Measurements from ENCODE around the gene HNRNPAB.
"Not testable (repeated sequence)": the region's sequence is repeated elsewhere in the genome, so short reads cannot be mapped to it uniquely, and the experiment has no call there.

Gene HNRNPAB

DNA sequence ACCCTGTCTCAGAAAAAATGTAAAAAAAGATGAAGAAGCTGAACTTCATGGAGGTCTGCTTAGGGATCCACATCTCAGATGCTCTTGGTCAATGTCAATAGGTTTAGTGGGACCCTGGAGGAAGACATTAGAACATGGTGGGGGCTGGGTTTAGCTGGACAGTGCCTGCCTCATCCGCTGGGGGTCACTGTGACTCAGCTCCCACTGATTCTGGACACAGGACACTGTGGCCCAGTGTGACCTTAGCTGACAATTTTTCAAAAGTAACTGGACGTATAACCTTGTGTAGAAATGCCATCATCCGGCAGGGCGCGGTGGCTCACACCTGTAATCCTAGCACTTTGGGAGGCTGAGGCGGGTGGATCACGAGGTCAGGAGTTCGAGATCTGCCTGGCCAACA, 7.3 kb upstream of the HNRNPAB start:
- DNase-seq (ENCODE audit: low spot score) = peak; percentile 21

- DNase-seq (ENCODE audit: low spot score) = not testable (repeated sequence)
Observed at GRCh38 chr5:178198151-178198550, 6.2 kb upstream of the HNRNPAB start.

GRCh38 chr5:178198706-178199105, 5.6 kb upstream of the HNRNPAB start:
- DNase-seq (ENCODE audit: low spot score) = no peak

- no peak for DNase-seq (ENCODE audit: low spot score)
Observed at GRCh38 chr5:178199581-178200434, 4.5 kb upstream of the HNRNPAB start.

GRCh38 chr5:178201221-178201926, 3.0 kb upstream of the HNRNPAB start:
- peak; percentile 29 for DNase-seq (ENCODE audit: low spot score)

DNA sequence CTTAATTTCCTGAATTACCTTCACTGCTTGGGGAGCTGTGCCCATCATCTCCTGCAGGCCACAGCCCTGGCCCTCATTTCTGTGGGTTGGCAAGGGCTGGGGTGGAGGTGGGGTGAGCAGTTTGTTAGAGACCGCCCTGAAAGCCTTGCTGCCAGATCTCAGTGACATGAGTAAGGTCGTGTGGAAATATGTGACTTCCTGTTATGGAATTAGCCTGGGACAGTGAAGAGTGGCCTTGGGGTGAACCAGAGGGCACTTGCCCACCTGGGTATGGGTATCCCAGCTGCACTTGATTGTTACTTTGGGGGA, 2.5 kb upstream of the HNRNPAB start:
- DNase-seq (ENCODE audit: low spot score) = peak; percentile 33

DNA sequence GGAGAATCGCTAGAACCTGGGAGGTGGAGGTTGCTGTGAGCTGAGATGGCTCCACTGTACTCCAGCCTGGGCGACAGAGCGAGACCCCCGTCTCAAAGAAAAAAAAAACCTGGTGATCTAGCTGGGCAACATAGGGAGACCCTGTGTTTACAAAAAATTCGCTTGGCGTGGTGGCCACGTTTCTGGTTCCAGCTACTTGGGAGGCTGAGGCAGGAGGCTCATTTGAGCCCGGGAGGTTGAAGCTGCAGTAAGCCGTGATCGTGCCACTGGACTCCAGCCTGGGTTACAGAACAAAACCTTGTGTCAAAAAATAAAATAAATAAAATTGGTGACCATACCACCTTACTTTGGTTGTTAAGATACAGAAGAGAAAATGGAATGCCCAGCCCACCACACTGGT, 1.8 kb upstream of the HNRNPAB start:
- DNase-seq (ENCODE audit: low spot score) = no peak

- DNase-seq (ENCODE audit: low spot score) = no peak
Observed at GRCh38 chr5:178203670-178204181, 607 bp upstream of the HNRNPAB start.

DNA sequence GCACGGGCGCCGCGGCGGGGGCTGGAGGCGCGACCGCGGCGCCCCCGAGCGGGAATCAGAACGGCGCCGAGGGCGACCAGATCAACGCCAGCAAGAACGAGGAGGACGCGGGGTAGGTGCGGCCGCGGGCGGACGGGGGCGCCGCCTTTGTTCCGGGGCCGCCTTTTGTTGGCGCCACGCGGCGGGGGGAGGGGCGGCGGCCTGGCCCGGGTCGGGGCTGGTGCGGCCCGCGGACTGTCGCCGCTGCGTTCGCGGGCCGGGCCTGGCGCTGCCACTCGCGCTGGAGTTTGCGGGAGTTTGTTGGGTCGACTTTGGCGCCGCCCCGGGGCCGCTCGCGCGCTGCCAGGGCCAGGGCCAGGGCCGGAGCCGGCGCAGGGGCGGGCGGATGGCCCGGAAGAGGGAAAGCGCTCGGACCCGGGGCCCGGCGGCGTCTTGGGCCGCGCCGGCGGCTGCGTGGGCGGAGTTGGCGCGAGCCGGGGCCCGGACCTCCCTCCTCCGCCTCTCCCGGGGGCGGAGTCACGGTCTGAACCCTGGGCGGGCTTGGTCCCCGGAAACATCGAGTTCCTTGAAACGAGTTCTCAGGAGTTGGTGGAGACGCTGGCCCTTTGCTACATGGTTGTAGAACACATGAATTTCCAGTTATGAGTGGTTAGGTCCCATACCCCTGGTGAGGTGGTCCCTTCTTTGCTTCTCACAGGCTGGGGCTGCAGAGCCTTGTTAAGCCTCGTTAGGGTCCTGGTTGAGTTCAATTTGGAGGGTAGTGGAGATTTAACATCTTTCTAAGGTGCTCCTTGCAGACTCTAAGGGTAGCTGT, 809 bp downstream of the HNRNPAB start:
- peak; percentile 95 for DNase-seq (ENCODE audit: low spot score)

DNA sequence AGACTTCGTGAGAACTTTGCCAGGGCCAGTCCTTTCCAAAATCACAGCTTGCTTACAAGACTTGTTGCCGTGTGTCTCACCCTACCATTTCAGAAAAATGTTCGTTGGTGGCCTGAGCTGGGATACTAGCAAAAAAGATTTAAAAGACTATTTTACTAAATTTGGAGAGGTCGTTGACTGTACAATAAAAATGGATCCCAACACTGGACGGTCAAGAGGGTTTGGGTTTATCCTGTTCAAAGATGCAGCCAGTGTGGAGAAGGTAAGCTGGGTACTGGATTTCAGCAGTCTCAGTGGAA, 1.4 kb downstream of the HNRNPAB start:
- DNase-seq (ENCODE audit: low spot score) = no peak

DNA sequence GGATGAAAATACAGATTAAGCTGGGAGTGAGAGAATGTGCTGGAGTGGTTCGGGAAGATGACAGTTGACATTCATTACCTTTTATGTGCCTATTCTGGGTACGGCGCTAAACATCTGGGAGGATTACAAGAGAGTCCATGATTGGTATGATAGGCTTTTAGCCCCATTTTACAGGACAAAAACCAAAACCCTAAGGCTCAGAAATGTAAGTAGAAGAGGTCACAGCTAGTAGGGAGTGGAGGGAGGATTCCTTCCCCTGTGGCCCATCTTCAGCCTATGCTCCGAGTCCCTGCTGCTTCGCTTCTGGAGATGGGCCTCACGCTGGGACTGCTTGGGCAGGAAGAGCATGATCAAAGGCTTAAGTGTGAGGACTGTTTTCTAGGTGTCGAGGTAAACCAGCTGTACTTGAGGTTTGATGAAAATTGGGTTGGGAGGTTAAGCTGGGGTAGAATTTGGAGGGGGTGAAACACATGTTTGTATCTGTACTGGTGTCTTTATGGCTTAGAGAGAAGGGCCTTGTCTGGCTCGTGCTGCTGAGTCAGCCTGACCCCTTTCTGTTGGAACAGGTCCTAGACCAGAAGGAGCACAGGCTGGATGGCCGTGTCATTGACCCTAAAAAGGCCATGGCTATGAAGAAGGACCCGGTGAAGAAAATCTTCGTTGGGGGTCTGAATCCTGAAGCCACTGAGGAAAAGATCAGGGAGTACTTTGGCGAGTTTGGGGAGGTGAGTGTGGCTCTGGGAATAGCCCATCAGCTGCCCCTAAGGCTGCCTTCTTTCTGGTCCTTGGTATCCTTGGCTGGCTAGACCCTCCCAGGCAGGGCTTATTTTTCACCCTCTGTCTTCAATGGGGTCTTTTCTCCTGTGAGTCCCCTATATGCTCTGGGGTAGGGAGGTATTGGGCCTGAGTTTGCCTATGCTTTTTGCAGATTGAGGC, 2.1 kb downstream of the HNRNPAB start:
- DNase-seq (ENCODE audit: low spot score) = no peak

DNA sequence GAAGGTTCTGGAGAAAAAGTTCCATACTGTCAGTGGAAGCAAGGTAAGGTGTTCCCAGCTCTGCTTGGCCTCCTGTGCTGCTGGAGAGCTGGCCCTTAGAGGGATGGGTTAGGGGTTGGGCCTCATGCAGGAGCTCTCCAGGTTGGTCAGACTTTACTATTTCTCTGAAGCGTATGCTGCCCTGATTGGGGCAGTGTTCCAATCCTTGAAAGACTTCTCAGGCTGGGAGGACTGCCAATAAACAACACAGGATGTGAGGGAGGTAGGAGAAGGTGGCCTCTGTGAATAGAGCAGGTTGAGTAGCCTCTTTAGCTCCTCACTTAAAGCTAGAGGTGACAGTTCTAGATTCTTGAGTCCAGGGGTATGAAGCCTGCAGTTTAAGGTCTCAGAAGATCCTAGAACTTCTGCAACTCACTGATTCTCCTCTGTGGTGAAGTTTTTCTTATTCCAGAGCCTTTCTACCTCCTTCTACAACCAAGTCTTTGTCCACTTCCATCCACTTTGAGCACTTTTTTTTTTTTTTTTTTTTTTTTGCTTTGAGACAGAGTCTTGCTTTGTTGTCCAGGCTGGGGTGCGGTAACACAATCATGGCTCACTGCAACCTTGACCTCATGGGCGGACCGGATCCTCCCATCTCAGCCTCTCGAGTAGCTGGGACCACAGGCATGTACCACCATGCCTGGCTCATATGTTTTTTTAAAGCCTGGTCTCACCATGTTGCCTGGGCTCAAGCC, 3.0 kb downstream of the HNRNPAB start:
- peak; percentile 17 for DNase-seq (ENCODE audit: low spot score)

DNA sequence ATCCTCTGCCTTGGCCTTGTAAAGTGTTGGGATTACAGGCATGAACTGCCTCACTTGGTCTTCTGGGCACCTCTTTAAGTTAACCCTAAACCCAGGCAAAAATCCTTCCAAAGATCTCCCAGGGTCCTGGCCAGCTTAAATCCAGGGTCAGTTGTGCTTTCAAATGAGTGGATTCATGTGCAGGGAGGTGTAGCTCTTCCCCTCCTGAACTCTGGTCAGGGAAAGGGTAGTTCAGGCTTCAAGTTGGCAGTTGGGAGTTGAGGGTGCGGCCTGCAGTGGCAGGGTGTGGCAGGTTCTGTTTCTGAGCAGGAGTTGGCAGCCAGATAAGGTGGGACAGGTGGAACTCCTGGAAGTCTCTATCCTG, 3.6 kb downstream of the HNRNPAB start:
- DNase-seq (ENCODE audit: low spot score) = no peak

GRCh38 chr5:178208540-178209227, 4.4 kb downstream of the HNRNPAB start:
- DNase-seq (ENCODE audit: low spot score) = no peak

GRCh38 chr5:178209334-178210072, 5.2 kb downstream of the HNRNPAB start:
- DNase-seq (ENCODE audit: low spot score) = no peak

- DNase-seq (ENCODE audit: low spot score) = no peak
Observed at GRCh38 chr5:178210073-178210535, 5.8 kb downstream of the HNRNPAB start.

GRCh38 chr5:178210686-178211085, 6.4 kb downstream of the HNRNPAB start:
- no peak for DNase-seq (ENCODE audit: low spot score)

GRCh38 chr5:178211095-178212048, 7.0 kb downstream of the HNRNPAB start:
- DNase-seq (ENCODE audit: low spot score) = no peak

Measured in AG08395 (cell line).